Raji (cell line): ENCODE data around the gene PRKD1.

Experiments used
- POLR2A ChIP-seq: IDR thresholded peaks from 2 replicates; pipeline ENCODE4 v1.6.1; 2011; ENCODE audit warnings: low read depth, low read length, control low read depth; ENCODE audit not compliant: insufficient read depth

Gene PRKD1

DNA sequence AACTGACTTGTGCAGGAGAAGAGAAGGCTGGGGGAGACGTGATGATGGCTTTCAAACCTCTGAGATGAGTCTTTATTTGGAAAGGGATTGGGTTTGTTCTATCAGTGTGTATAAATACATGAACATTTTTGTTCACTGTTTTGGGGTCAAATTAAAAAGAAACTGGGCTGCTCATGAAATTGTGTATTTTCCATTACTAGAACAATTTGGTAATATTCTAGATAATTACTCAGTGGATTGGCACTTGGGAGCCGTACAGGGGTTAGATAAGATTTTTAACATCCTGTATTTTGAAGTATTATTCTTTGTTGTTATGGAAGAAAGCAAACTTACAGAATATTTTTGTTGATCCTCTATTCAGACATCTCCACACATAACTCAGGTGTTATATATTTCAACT is 340.6 kb downstream of the PRKD1 start:
- no peak for TF ChIP-seq POLR2A

DNA sequence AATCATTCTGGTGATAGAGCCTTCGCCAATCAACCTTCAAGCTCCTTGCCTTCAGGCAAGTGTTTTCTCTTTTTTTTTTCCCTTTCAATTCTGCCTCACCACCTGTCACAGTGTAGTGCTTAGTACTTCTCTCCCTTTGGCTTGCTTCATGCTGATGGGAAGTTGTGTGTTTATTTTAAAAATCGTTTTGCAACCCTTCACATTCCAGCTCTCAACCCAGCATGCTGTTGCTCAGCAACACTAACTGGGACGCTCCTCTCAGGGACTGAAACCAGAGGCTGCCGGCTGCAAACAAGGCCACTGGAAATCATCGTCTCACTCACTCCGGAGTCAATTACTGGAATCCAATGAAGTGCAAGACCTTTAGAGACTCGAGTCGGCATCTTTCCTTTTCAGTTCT is 342.7 kb downstream of the PRKD1 start:
- TF ChIP-seq POLR2A: no peak

DNA sequence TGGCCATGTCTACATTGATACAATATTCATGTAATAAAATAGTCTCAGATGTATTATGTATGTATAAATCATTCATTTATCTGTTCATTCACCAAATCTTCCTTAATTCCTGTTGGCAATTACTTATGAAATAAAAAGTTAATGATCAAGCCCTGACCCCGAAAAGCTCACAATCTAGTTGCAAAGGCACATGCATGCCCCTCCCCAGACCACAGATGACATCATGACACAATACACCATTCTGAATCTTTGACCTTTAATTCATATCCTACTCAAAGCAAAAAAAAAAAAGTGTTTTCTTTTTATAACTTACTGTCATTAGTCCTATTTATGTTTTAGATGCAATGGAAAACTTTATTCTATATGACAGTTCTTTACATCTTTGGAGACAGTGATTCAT is 346.9 kb downstream of the PRKD1 start:
- no peak for TF ChIP-seq POLR2A

DNA sequence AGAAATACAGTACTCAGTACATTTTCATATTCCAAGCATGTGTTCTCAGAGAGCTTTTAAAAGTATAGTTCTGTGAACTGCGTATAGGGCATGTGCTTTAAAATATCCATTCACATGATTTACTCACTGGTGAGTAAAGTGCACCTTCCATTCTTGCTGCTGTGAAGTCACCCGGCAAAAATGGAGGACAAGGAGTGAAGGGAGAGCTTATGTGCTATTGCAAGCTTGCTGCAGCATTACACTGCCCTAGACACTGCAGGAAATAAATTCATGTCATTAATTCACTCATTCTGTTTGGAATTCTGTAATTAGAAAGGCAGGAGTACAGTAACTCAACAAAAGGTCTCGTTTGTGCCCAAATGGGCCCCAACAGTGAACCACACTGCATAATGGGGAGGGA is 347.8 kb downstream of the PRKD1 start:
- TF ChIP-seq POLR2A: no peak

DNA sequence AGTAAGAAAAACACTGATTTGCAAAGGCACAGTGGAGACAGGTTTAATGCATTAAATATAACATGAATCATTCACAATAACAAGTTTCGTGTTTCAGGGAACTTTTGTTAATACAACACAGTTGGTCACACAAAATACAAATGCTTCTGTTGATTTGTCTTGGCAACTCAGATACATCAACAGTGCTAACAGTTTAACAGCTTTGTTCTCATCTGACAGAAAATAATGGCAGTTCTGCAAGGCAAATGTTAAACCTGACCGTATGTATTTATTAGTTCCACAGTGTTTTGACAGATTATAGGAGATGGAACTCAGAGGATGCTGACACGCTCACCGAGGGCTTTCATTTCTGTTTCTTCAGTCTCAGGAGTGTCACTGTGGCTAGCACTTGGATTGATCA is 350.7 kb downstream of the PRKD1 start:
- no peak for TF ChIP-seq POLR2A

DNA sequence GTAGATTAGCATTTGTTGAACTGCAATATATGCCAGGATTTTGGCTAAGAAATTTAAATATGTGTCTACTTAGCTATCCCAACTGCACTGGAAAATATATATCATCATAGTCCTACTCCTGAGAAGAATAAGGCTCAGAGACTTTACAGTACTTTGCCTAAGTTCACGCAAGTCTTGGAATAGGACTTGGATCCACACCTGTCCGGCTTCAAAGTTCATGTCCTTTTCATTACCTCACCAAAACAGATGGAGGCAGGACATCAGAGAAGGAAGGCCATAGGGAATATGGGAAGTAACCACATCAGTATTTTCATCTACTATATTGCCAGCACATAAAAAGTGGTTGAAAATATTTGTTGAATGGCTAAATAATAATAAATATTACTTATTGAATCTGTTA is 358.5 kb downstream of the PRKD1 start:
- TF ChIP-seq POLR2A: no peak

DNA sequence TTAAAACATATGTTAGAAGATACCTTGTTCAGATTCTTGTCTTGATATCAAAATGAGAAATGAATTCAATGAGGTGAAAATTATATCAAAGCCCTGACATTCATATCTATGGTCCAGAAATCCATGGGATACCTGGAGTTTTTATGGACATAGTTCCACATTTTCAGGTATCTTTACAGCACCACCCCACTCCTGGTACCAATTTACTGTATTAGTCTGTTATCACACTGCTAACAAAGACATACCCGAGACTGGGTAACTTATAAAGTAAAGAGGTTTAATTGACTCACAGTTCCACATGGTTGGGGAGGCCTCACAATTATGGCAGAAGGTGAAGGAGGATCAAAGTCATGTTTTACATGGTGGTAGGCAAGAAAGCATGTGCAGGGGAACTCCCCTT is 361.5 kb downstream of the PRKD1 start:
- TF ChIP-seq POLR2A: no peak

DNA sequence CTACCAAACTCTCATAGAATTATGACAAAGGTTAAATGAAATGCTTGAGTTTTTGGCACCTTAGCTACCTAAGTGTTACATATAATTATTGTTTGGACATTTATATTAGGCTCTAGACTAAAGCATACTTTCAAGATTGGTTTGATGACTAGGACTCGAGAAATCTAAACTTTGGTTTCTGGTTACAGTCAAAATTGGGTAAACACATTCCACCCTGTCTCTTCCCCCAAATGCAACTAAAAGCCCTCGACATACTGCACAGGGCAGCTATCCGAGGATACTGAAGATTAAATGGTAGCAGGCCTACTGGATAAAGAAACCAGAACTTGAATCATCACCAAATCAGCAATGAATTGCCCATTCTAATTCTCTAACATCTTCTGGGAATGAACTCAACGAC is 369.1 kb downstream of the PRKD1 start:
- no peak for TF ChIP-seq POLR2A

DNA sequence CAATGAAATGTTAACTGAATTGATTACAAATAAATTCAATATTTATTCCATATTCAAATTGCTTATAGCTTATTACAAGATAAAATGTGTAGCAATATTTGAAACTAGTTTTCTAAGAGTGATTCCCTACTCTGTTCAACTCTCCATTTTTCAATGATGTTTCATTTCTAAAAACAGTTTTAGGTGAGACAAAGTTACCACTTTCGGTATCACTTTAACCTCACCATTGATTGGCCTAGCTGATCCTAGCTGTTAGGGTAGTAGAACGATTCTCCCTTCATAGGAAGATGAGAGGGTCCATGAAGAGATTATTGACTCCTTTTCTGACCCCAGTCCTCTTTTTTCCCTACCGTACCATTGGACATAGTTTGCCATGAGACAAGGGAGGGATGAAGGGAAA is 373.3 kb downstream of the PRKD1 start:
- no peak for TF ChIP-seq POLR2A

DNA sequence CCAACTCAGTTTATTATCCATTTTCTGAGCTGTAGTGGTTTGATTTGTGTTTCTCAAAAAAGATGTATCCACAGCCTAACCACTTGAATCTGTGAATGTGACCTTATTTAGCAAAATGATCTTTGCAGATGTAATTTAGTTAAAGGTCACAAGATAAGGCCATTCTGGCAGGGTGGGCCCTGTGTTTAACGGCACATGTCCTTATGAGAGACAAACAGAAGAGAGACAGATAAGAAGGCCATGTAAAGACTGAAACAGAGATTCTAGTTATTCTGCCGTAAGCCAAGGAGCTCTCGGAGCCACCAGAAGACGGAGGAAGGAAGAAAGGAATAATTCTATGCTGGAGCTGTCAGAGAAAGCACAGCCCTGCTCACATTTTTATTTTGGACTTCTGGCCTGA is 374.2 kb downstream of the PRKD1 start:
- no peak for TF ChIP-seq POLR2A

DNA sequence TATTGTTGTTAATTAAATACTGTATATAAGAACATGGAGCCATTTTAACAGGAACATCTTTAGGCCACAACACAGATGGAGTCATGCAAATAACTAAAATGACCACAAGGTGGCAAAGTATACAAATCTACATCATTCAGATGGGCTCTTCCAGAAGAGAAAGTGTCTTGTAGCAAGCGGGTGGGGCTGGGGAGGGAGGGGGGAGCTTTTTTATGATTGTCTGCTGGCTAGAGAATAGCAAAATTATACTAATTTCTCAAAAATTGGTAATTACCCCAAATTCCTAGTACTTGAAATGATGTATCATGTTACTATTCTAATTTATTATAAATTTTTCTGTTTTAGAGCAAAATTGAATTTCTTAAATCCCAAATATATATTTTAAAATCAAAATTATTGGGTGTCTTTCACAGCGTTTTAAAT is 378.7 kb downstream of the PRKD1 start:
- TF ChIP-seq POLR2A: no peak

DNA sequence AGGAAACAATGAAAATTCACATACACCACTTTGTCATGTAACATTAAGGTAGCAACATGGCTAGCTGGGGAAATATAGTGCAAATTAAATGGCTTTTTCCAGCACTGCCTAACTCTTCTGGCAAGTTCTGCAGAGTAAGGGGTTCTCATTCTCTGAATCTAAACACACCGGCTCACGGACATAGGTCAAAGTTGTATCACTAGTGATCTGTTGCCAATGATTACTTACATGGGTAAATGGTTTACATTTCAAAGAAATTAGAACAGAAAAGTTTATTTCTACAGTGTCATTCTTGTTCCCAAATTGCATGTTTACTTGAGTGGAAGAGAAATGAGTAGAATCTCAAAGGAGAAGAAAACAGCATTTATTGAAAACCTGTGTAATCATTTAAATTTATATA is 381.9 kb downstream of the PRKD1 start:
- TF ChIP-seq POLR2A: no peak

DNA sequence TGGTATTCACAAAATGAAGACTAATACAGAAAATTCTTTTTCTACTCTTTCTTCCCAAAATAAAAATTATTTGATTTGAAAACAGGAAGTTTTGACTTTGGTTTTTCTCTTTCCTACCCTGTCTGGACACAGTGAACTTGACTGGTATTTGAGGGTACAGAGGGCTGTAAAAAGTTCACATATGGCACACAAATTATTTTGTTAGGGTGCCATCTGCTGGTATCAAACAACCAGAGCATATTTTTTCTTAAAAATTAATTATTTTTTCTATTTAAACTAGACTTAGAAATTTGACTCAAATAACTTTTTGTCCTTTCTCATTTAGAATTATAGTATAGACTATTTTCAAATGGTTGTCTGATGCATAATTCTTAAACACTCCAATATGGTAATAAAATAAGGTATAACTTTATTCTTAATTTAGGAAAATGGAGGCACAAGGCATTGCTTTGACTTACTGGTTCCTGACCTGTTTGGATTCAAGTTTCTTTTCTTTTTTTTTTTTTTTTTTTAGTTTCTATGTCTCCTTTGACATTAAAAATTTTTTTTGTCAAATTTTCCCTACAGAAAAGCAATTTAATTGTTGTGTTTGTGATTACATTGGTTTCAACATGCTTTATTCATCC is 390.6 kb downstream of the PRKD1 start:
- no peak for TF ChIP-seq POLR2A

DNA sequence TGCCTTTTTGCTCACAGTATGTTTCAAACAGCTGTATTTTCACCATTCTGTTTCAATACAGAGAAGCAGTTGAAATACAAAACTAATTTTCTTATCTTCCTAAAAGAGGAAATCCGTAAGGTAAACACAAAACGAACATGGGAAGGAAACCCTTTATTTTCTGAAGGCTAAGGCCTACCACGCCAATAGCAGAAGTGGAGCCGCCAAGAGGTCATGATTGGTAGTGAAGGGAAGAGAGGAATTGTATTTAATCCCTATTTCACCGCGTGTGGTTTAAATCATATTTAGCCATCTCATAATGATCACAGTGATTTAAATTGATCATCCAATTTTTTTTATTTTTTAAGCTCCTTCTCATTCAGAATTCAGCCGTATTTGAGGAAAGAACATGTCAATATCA is 398.2 kb downstream of the PRKD1 start:
- no peak for TF ChIP-seq POLR2A

DNA sequence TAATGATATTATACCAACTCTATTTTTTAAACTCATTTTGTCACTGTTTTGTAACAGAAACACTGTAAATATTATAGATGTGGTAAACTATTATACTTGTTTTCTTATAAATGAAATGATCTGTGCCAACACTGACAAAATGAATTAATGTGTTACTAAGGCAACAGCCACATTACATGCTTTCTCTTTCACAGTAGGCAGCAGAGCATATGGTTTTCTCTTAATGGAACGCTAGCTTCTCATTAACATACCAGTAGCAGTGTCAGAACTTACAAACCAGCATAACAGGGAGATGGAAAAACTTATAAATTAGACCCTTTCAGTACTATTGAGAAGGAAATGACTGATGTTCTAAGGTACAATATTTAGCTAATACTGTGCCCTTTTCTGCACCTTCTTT is 398.8 kb downstream of the PRKD1 start:
- TF ChIP-seq POLR2A: no peak

DNA sequence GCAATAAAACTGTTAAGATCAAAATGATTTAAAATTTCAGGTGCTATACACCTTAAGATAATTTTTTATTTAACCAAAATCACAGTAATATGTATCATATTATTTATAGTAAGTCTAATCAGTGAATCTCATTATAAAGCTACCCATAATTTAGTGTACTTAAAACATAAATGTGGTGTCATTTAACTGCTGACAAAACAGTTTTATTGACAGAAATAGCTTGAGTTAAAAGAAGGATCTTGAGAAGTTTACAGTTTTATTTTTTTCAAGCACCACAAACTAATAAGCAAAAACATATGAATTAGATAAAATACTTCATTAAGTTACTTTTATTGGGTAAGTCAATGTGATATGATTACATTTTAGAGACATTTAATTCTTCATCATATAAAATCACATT is 400.4 kb downstream of the PRKD1 start:
- no peak for TF ChIP-seq POLR2A
